Breast epithelium (tissue), 3 donors: ENCODE results near the gene SGPL1.

Source experiments
- POLR2A ChIP-seq: fragments of 450-650 bp; IDR thresholded peaks from one replicate; pipeline ENCODE4 v1.6.1; 2016; ENCODE audit warnings: antibody characterized with exemption, mild to moderate bottlenecking, moderate library complexity
- TF ChIP-seq, protein P1 (sequence below), 3 donors: fragments of 450-650 bp; IDR thresholded peaks; one replicate each; pipeline ENCODE4 v1.5.1; 2016 to 2017; ENCODE audit warnings: antibody characterized with exemption in 3 of 3, mild to moderate bottlenecking in 3 of 3, moderate library complexity in 3 of 3

DNA sequence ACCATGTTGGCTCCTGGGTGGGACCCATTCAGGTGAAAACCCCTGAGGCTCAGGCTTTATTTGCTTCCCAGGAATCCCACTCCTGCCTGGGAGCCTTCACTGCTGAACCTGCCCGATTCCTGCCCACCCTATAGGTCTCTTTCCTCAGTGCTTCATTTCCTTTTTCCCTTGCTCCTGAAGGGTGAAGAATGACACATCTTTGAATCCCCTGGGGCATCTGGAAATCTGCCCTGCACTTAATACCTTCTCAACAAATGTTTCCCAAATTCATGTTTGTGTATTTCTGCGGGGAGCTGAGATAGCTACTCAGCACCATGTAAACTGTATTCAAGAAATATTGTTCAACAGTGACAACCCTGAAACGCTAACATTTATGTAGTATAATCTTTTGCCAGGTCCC, 82.9 kb downstream of the SGPL1 start:
- no peak for TF ChIP-seq POLR2A
- TF ChIP-seq, protein P1, sequence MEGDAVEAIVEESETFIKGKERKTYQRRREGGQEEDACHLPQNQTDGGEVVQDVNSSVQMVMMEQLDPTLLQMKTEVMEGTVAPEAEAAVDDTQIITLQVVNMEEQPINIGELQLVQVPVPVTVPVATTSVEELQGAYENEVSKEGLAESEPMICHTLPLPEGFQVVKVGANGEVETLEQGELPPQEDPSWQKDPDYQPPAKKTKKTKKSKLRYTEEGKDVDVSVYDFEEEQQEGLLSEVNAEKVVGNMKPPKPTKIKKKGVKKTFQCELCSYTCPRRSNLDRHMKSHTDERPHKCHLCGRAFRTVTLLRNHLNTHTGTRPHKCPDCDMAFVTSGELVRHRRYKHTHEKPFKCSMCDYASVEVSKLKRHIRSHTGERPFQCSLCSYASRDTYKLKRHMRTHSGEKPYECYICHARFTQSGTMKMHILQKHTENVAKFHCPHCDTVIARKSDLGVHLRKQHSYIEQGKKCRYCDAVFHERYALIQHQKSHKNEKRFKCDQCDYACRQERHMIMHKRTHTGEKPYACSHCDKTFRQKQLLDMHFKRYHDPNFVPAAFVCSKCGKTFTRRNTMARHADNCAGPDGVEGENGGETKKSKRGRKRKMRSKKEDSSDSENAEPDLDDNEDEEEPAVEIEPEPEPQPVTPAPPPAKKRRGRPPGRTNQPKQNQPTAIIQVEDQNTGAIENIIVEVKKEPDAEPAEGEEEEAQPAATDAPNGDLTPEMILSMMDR (IDR thresholded peaks at IDR 0.05): no peak
